Measurements from ENCODE around the gene KLHDC8A. TPM values are rescaled to one million over a fixed set of nuclear protein-coding genes. Genes with fewer than 3 reads are reported as not detected.

KLHDC8A gene
- total RNA-seq, 1 experiment from 2014 or later, result not detected

DNA sequence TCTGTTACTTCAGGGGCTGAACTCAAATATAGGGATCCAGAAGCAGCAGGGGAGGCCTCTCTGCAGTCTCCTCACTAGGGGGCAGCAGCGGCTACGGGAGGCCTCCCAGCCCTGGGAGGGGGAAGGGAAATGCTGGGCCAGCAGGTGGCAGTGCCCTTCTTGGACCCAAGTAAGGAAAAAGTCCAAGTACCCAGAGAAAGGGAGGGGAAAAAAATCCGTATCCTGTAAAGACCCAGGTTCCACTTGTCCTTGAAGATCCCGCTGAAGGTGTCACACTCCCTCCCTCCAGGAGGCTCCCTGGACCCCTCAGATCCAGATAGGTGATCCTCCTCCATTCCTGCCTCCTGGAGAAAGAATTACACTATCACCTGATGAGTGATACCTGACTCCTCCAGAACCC lies 21.0 kb downstream of the KLHDC8A start:
- no peak overlapping the region for H3K27ac Mint-ChIP-seq (ENCODE audit: low read depth, unreplicated experiment)
- H3K9me3 Mint-ChIP-seq (ENCODE audit: unreplicated experiment), result no peaks in the 10 kb centered on the region
- H3K27me3 Mint-ChIP-seq (ENCODE audit: insufficient read depth, unreplicated experiment), result peaks cover 17% of the 10 kb centered on the region
- intact Hi-C loops (cut with micrococcal nuclease), result loop anchor here (1.0 kb wide), 5 partner anchors 17 to 322 kb away; no protein-coding TSS in a partner anchor
- POLR2A ChIA-PET, result interaction anchor here (0.6 to 1.4 kb wide), 5 partner anchors 11 to 49 kb away, joined by 3 to 4 read pairs (median 3); no protein-coding TSS in a partner anchor
- BruUV-seq (replicated peaks), result no TSS peak
- H3K36me3 Mint-ChIP-seq (ENCODE audit: insufficient read depth, unreplicated experiment), result no peaks in the 10 kb centered on the region
- CTCF ChIA-PET, result interaction anchor here (0.5 to 27.7 kb wide), 79 partner anchors 11 to 1083 kb away, joined by 3 to 1857 read pairs (median 5); partner anchors contain the start of genes KLHDC8A and NUAK2
- peaks cover 4% of the 10 kb centered on the region for H3K4me1 Mint-ChIP-seq (ENCODE audit: insufficient read depth, unreplicated experiment)
- peak; percentile 97 for DNase-seq (ENCODE audit: unreplicated experiment)
- no peak overlapping the region for H3K4me3 Mint-ChIP-seq (ENCODE audit: unreplicated experiment)
- TF ChIP-seq, protein P1, sequence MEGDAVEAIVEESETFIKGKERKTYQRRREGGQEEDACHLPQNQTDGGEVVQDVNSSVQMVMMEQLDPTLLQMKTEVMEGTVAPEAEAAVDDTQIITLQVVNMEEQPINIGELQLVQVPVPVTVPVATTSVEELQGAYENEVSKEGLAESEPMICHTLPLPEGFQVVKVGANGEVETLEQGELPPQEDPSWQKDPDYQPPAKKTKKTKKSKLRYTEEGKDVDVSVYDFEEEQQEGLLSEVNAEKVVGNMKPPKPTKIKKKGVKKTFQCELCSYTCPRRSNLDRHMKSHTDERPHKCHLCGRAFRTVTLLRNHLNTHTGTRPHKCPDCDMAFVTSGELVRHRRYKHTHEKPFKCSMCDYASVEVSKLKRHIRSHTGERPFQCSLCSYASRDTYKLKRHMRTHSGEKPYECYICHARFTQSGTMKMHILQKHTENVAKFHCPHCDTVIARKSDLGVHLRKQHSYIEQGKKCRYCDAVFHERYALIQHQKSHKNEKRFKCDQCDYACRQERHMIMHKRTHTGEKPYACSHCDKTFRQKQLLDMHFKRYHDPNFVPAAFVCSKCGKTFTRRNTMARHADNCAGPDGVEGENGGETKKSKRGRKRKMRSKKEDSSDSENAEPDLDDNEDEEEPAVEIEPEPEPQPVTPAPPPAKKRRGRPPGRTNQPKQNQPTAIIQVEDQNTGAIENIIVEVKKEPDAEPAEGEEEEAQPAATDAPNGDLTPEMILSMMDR (IDR thresholded peaks at IDR 0.05; ENCODE audit: unreplicated experiment), result peak; percentile 100

DNA sequence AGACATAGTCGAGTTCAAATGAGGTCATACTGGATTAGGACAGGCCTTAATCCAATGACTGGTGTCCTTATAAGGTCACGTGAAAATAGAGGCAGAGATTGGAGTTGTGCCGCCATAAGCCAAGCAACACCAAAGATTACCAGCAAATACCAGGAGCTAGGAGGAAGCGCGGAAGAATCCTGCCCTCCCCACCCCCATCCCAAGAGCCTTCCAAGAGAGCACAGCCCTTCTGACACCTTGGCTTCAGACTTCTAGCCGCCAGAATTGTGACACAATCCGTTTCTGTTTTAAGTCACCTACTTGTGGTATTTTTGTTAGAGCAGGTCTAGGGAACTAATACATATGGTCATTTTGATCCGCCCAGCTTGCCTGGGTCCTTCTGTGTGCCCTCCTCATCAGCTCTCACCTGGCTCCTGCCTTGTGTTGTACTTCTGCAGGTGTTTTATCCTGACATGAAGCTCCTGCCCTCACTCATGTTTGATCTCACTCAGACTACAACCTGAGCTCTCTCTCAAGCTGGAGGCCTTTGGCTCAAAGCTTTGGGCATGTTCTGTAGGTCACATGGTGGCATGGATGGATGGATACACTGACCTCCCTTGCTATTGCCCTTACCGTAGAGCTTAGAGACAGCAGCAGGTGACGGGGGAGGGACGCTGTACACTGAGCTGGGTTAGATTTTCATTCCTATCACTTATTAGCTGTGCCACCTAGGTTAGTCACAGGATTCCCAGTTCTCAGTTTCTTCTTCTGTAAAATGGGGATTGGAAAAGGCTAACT lies 24.5 kb downstream of the KLHDC8A start:
- TF ChIP-seq, protein P1 (IDR thresholded peaks at IDR 0.05; ENCODE audit: unreplicated experiment), result no peak
- H3K9me3 Mint-ChIP-seq (ENCODE audit: unreplicated experiment), result no peaks in the 10 kb centered on the region
- H3K36me3 Mint-ChIP-seq (ENCODE audit: insufficient read depth, unreplicated experiment), result no peaks in the 10 kb centered on the region
- H3K27ac Mint-ChIP-seq (ENCODE audit: low read depth, unreplicated experiment), result no peak overlapping the region
- CTCF ChIA-PET, result interaction anchor here (0.6 to 27.7 kb wide), 17 partner anchors 8 to 645 kb away, joined by 3 to 1857 read pairs (median 5); partner anchors contain the start of genes KLHDC8A and NUAK2
- H3K4me1 Mint-ChIP-seq (ENCODE audit: insufficient read depth, unreplicated experiment), result peaks cover 6% of the 10 kb centered on the region
- H3K4me3 Mint-ChIP-seq (ENCODE audit: unreplicated experiment), result no peak overlapping the region
- no TSS peak for BruUV-seq (replicated peaks)
- DNase-seq (ENCODE audit: unreplicated experiment), result no peak
- peaks cover 39% of the 10 kb centered on the region for H3K27me3 Mint-ChIP-seq (ENCODE audit: insufficient read depth, unreplicated experiment)
- POLR2A ChIA-PET, result interaction anchor here (0.7 to 1.3 kb wide), 4 partner anchors 13 to 57 kb away, joined by 3 to 5 read pairs (median 3); no protein-coding TSS in a partner anchor
- intact Hi-C loops (cut with micrococcal nuclease), result no loop called here

DNA sequence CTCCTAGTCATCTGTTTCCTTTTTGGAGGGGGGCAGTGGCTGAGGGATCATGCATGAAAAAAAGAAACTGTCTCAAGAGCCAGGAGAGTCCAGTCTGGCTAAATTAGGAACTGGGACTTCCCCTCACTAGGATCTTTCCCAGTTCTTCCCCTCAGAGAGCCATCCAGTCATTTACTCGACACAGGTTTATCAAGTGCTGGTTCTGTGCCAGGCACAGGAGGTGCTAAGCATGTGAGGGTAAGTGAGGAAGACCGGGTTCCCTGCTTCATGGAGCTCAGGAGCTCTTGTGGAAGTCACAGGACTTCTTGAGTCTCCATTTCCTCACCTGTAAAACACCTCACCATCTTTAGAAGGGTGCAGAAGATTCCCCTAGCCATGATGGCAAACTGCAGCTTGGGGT lies 26.6 kb downstream of the KLHDC8A start:
- no peak for DNase-seq (ENCODE audit: unreplicated experiment)
- intact Hi-C loops (cut with micrococcal nuclease), result no loop called here
- Mint-ChIP-seq H3K27me3 (ENCODE audit: insufficient read depth, unreplicated experiment) (peaks cover 47% of the 10 kb centered on the region), H3K4me3 (ENCODE audit: unreplicated experiment) (no peak overlapping the region), H3K9me3 (ENCODE audit: unreplicated experiment) (no peaks in the 10 kb centered on the region), H3K4me1 (ENCODE audit: insufficient read depth, unreplicated experiment) (peaks cover 8% of the 10 kb centered on the region), H3K27ac (ENCODE audit: low read depth, unreplicated experiment) (no peak overlapping the region), H3K36me3 (ENCODE audit: insufficient read depth, unreplicated experiment) (no peaks in the 10 kb centered on the region)
- CTCF ChIA-PET, result interaction anchor here (0.6 to 27.7 kb wide), 11 partner anchors 11 to 328 kb away, joined by 3 to 1857 read pairs (median 16); partner anchors contain the start of gene KLHDC8A
- no TSS peak for BruUV-seq (replicated peaks)
- POLR2A ChIA-PET, result interaction anchor here (0.8 to 7.9 kb wide), 3 partner anchors 10 to 54 kb away, joined by 3 to 173 read pairs (median 6); no protein-coding TSS in a partner anchor
- TF ChIP-seq, protein P1 (IDR thresholded peaks at IDR 0.05; ENCODE audit: unreplicated experiment), result no peak

DNA sequence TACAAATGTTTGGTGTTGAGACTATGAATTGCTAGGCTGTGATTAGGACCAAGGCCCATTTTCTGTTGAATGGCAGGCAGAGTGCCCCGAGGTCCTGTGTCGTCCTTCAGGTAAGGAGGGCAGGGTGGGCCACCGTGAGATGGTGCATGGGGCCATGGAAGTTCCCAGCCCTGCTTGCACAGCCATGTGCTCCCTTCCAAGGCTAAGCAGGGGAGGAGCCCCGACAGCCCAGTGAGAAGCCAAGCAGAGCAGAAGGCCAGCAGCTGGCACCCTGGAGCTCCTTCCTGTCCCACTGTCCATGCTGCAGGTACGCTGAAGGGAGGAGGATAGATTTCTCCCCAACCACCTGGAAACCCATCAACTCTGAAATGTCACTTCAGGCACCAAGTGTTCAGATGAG lies 27.0 kb downstream of the KLHDC8A start:
- ChIA-PET POLR2A (interaction anchor here (0.8 to 7.9 kb wide), 3 partner anchors 9 to 54 kb away, joined by 3 to 173 read pairs (median 6); no protein-coding TSS in a partner anchor), CTCF (interaction anchor here (1.0 to 27.7 kb wide), 9 partner anchors 11 to 1570 kb away, joined by 3 to 1857 read pairs (median 16); partner anchors contain the start of gene KLHDC8A)
- Mint-ChIP-seq H3K36me3 (ENCODE audit: insufficient read depth, unreplicated experiment) (no peaks in the 10 kb centered on the region), H3K27me3 (ENCODE audit: insufficient read depth, unreplicated experiment) (peaks cover 47% of the 10 kb centered on the region), H3K4me1 (ENCODE audit: insufficient read depth, unreplicated experiment) (peaks cover 12% of the 10 kb centered on the region), H3K9me3 (ENCODE audit: unreplicated experiment) (no peaks in the 10 kb centered on the region), H3K4me3 (ENCODE audit: unreplicated experiment) (no peak overlapping the region), H3K27ac (ENCODE audit: low read depth, unreplicated experiment) (no peak overlapping the region)
- no peak for DNase-seq (ENCODE audit: unreplicated experiment)
- intact Hi-C loops (cut with micrococcal nuclease), result no loop called here
- TF ChIP-seq, protein P1 (IDR thresholded peaks at IDR 0.05; ENCODE audit: unreplicated experiment), result no peak
- no TSS peak for BruUV-seq (replicated peaks)
